ENCODE measurements around the gene CFD. TPM values are rescaled to one million over a fixed set of nuclear protein-coding genes. Genes with fewer than 3 reads are reported as not detected.

Gene CFD
- total and polyA plus RNA-seq, 4 donors, result 90.8 to 227 (median 141) TPM

GRCh38 chr19:811506-812048 is 47.9 kb upstream of the CFD start:
- WGBS, 2 donors, result 94 to 95% methylated on average over 20 of the region's 20 CpGs
- ATAC-seq (ENCODE audit: insufficient read depth, low FRiP score), result no peak
- DNase-seq, result no peak

GRCh38 chr19:812049-812746 is 47.3 kb upstream of the CFD start:
- DNase-seq, result no peak
- 81 to 93% methylated on average over 62 to 80 of the region's 80 CpGs for WGBS, 2 donors

More at GRCh38 chr19:811506-812048, 47.9 kb upstream of the CFD start:
- no peak overlapping the region for H3K27ac ChIP-seq (ENCODE audit: low read depth in 1 of 2, low read length in 1 of 2)
- no peak overlapping the region for H3K9ac ChIP-seq (ENCODE audit: insufficient read depth in 1 of 2, low read length in 2 of 2)
- no peaks in the 10 kb centered on the region for H3K4me1 ChIP-seq (ENCODE audit: control insufficient read depth in 5 of 5, insufficient read depth in 5 of 5, low read length in 5 of 5)
- H3K9me3 ChIP-seq (ENCODE audit: control insufficient read depth in 4 of 4, insufficient read depth in 3 of 4, low read length in 3 of 4), result no peaks in the 10 kb centered on the region
- peaks cover 27 to 58% (median 37%) of the 10 kb centered on the region in 4 donors for H3K36me3 ChIP-seq (ENCODE audit: control insufficient read depth in 4 of 4, insufficient read depth in 4 of 4, low read length in 4 of 4)
- TF ChIP-seq CTCF (IDR thresholded peaks at IDR 0.05; ENCODE audit: control extremely low read depth, extremely low read depth), result no peak
- H3K4me3 ChIP-seq, result no peak overlapping the region
- no peaks in the 10 kb centered on the region for H3K27me3 ChIP-seq (ENCODE audit: control insufficient read depth in 3 of 3, insufficient read depth in 3 of 3, low read length in 2 of 3)

GRCh38 chr19:812747-813218 is 46.7 kb upstream of the CFD start:
- Histone ChIP-seq H3K4me3 (no peak overlapping the region), H3K9ac (ENCODE audit: insufficient read depth in 1 of 2, low read length in 2 of 2) (no peak overlapping the region), H3K4me1 (ENCODE audit: control insufficient read depth in 5 of 5, insufficient read depth in 5 of 5, low read length in 5 of 5) (no peaks in the 10 kb centered on the region), H3K36me3 (ENCODE audit: control insufficient read depth in 4 of 4, insufficient read depth in 4 of 4, low read length in 4 of 4) (peaks cover 17 to 49% (median 28%) of the 10 kb centered on the region in 4 donors), H3K27ac (ENCODE audit: low read depth in 1 of 2, low read length in 1 of 2) (no peak overlapping the region), H3K9me3 (ENCODE audit: control insufficient read depth in 4 of 4, insufficient read depth in 3 of 4, low read length in 3 of 4) (no peaks in the 10 kb centered on the region), H3K27me3 (ENCODE audit: control insufficient read depth in 3 of 3, insufficient read depth in 3 of 3, low read length in 2 of 3) (no peaks in the 10 kb centered on the region)
- no peak for TF ChIP-seq CTCF (IDR thresholded peaks at IDR 0.05; ENCODE audit: control extremely low read depth, extremely low read depth)
- ATAC-seq (ENCODE audit: insufficient read depth, low FRiP score) (no peak), DNase-seq (no peak)
- WGBS, 2 donors, result 95% methylated on average over 58 to 72 of the region's 72 CpGs

More at GRCh38 chr19:812049-812746, 47.3 kb upstream of the CFD start:
- Histone ChIP-seq H3K9me3 (ENCODE audit: control insufficient read depth in 4 of 4, insufficient read depth in 3 of 4, low read length in 3 of 4) (no peaks in the 10 kb centered on the region), H3K36me3 (ENCODE audit: control insufficient read depth in 4 of 4, insufficient read depth in 4 of 4, low read length in 4 of 4) (peaks cover 23 to 52% (median 33%) of the 10 kb centered on the region in 4 donors), H3K27ac (ENCODE audit: low read depth in 1 of 2, low read length in 1 of 2) (no peak overlapping the region), H3K4me1 (ENCODE audit: control insufficient read depth in 5 of 5, insufficient read depth in 5 of 5, low read length in 5 of 5) (no peaks in the 10 kb centered on the region), H3K4me3 (no peak overlapping the region), H3K27me3 (ENCODE audit: control insufficient read depth in 3 of 3, insufficient read depth in 3 of 3, low read length in 2 of 3) (no peaks in the 10 kb centered on the region), H3K9ac (ENCODE audit: insufficient read depth in 1 of 2, low read length in 2 of 2) (no peak overlapping the region)
- no peak for ATAC-seq (ENCODE audit: insufficient read depth, low FRiP score)
- no peak for TF ChIP-seq CTCF (IDR thresholded peaks at IDR 0.05; ENCODE audit: control extremely low read depth, extremely low read depth)
